Mucosa of rectum (tissue), 2 donors: ENCODE results near the gene LCK.
"Not testable (repeated sequence)": the region's sequence is repeated elsewhere in the genome, so short reads cannot be mapped to it uniquely, and the experiment has no call there.

Source experiments
- H3K27ac ChIP-seq, 2 donors: one replicate each; pipeline ENCODE4 v1.7.0; 2013; ENCODE audit warnings: inconsistent platforms in 2 of 2, low read depth in 2 of 2, low read length in 2 of 2
- H3K27me3 ChIP-seq, 2 donors: one replicate each; pipeline ENCODE4 v1.7.0; 2013; ENCODE audit warnings: low read length in 2 of 2; ENCODE audit not compliant: control insufficient read depth in 2 of 2, insufficient read depth in 2 of 2
- H3K36me3 ChIP-seq, 2 donors: one replicate each; pipeline ENCODE4 v1.7.0; 2013; ENCODE audit warnings: low read length in 2 of 2; ENCODE audit not compliant: control insufficient read depth in 2 of 2, insufficient read depth in 2 of 2
- H3K4me1 ChIP-seq, 2 donors: one replicate each; pipeline ENCODE4 v1.7.0; 2013; ENCODE audit warnings: low read length in 2 of 2, mild to moderate bottlenecking in 1 of 2; ENCODE audit not compliant: control insufficient read depth in 2 of 2, insufficient read depth in 2 of 2
- H3K4me3 ChIP-seq, 2 donors: one replicate each; pipeline ENCODE4 v1.7.0; 2013; ENCODE audit warnings: low read length in 2 of 2
- H3K9ac ChIP-seq, 2 donors: one replicate each; pipeline ENCODE4 v1.7.0; 2013; ENCODE audit warnings: low read length in 2 of 2, low read depth in 1 of 2, mild to moderate bottlenecking in 1 of 2
- H3K9me3 ChIP-seq, 2 donors: one replicate each; pipeline ENCODE4 v1.7.0; 2013; ENCODE audit warnings: low read length in 2 of 2; ENCODE audit not compliant: control insufficient read depth in 2 of 2
- donor health status: healthy.
- donor health status: Normal muscosa, but diverticular disease.

LCK gene

GRCh38 chr1:32291708-32292538 lies 40.9 kb downstream of the LCK start, which contains the start of gene HDAC1:
Gene HDAC1, plus strand, starts transcription at chr1:32292083. Its CDS starts 87 bp downstream, at chr1:32292170.
- H3K9ac ChIP-seq: peak within 1 kb of the TSS; percentile 83 to 88
- H3K9me3 ChIP-seq: no peaks in the 10 kb centered on the region
- peak within 1 kb of the TSS; percentile 94 to 99 for H3K4me3 ChIP-seq
- peak within 1 kb of the TSS; percentile 88 to 92 for H3K27ac ChIP-seq
- H3K27me3 ChIP-seq: no peaks in the 10 kb centered on the region
- peaks cover 4 to 6% of the 10 kb centered on the region in 2 donors for H3K36me3 ChIP-seq
- peaks cover 24 to 28% of the 10 kb centered on the region in 2 donors for H3K4me1 ChIP-seq

GRCh38 chr1:32298211-32298610 lies 47.1 kb downstream of the LCK start:
- H3K4me1 ChIP-seq, H3K27me3 ChIP-seq, H3K27ac ChIP-seq, H3K9ac ChIP-seq, H3K4me3 ChIP-seq, H3K9me3 ChIP-seq: not testable (repeated sequence)
- H3K36me3 ChIP-seq: peaks cover 13 to 20% of the 10 kb centered on the region in 2 donors

GRCh38 chr1:32299327-32299726 lies 48.3 kb downstream of the LCK start:
- no peak overlapping the region for H3K9ac ChIP-seq
- H3K4me1 ChIP-seq: peaks cover 8 to 9% of the 10 kb centered on the region in 2 donors
- H3K36me3 ChIP-seq: peaks cover 24 to 31% of the 10 kb centered on the region in 2 donors
- no peaks in the 10 kb centered on the region for H3K9me3 ChIP-seq
- H3K27me3 ChIP-seq: no peaks in the 10 kb centered on the region
- H3K27ac ChIP-seq: no peak overlapping the region
- no peak overlapping the region for H3K4me3 ChIP-seq

- H3K4me3 ChIP-seq: no peak overlapping the region
- H3K27ac ChIP-seq: no peak overlapping the region
- no peak overlapping the region for H3K9ac ChIP-seq
- peaks cover 24 to 31% of the 10 kb centered on the region in 2 donors for H3K36me3 ChIP-seq
- H3K27me3 ChIP-seq: no peaks in the 10 kb centered on the region
- no peaks in the 10 kb centered on the region for H3K4me1 ChIP-seq
- no peaks in the 10 kb centered on the region for H3K9me3 ChIP-seq
Measured at GRCh38 chr1:32303358-32303757, 52.3 kb downstream of the LCK start.

GRCh38 chr1:32303997-32304622 lies 53.0 kb downstream of the LCK start:
- H3K36me3 ChIP-seq: peaks cover 24 to 31% of the 10 kb centered on the region in 2 donors
- peaks cover 0 to 5% of the 10 kb centered on the region in 2 donors for H3K4me1 ChIP-seq
- no peak overlapping the region for H3K27ac ChIP-seq
- no peaks in the 10 kb centered on the region for H3K9me3 ChIP-seq
- no peaks in the 10 kb centered on the region for H3K27me3 ChIP-seq
- no peak overlapping the region for H3K4me3 ChIP-seq
- no peak overlapping the region for H3K9ac ChIP-seq

GRCh38 chr1:32305310-32305709 lies 54.2 kb downstream of the LCK start:
- Histone ChIP-seq H3K36me3 (peaks cover 24 to 31% of the 10 kb centered on the region in 2 donors), H3K4me1 (peaks cover 0 to 9% of the 10 kb centered on the region in 2 donors), H3K27me3 (no peaks in the 10 kb centered on the region), H3K9ac (no peak overlapping the region), H3K27ac (no peak overlapping the region), H3K4me3 (no peak overlapping the region), H3K9me3 (no peaks in the 10 kb centered on the region)

- Histone ChIP-seq H3K9ac (no peak overlapping the region), H3K4me3 (no peak overlapping the region), H3K4me1 (peaks cover 0 to 9% of the 10 kb centered on the region in 2 donors), H3K27me3 (no peaks in the 10 kb centered on the region), H3K36me3 (peaks cover 24 to 28% of the 10 kb centered on the region in 2 donors), H3K27ac (peak overlapping the region in 1 of 2 donors; percentile 28), H3K9me3 (no peaks in the 10 kb centered on the region)
Measured at GRCh38 chr1:32307324-32307723, 56.3 kb downstream of the LCK start.

- Histone ChIP-seq H3K4me3 (no peak overlapping the region), H3K9ac (no peak overlapping the region), H3K9me3 (no peaks in the 10 kb centered on the region), H3K4me1 (peaks cover 0 to 9% of the 10 kb centered on the region in 2 donors), H3K27me3 (no peaks in the 10 kb centered on the region), H3K27ac (no peak overlapping the region), H3K36me3 (peaks cover 11 to 12% of the 10 kb centered on the region in 2 donors)
Measured at GRCh38 chr1:32309960-32310359, 58.9 kb downstream of the LCK start.

- Histone ChIP-seq H3K9ac (no peak overlapping the region), H3K27me3 (no peaks in the 10 kb centered on the region), H3K36me3 (peaks cover 10 to 12% of the 10 kb centered on the region in 2 donors), H3K4me3 (no peak overlapping the region), H3K27ac (no peak overlapping the region), H3K4me1 (peaks cover 3 to 13% of the 10 kb centered on the region in 2 donors), H3K9me3 (no peaks in the 10 kb centered on the region)
Measured at GRCh38 chr1:32311709-32312393, 60.8 kb downstream of the LCK start.

GRCh38 chr1:32316903-32317277 lies 65.8 kb downstream of the LCK start:
- H3K4me1 ChIP-seq: peaks cover 9 to 18% of the 10 kb centered on the region in 2 donors
- no peak overlapping the region for H3K9ac ChIP-seq
- peaks cover 20 to 26% of the 10 kb centered on the region in 2 donors for H3K36me3 ChIP-seq
- H3K27ac ChIP-seq: peak overlapping the region; percentile 76 to 89
- H3K27me3 ChIP-seq: no peaks in the 10 kb centered on the region
- H3K4me3 ChIP-seq: peak overlapping the region in 1 of 2 donors; percentile 61
- no peaks in the 10 kb centered on the region for H3K9me3 ChIP-seq
